COLO668 (cell line): ENCODE results near the gene CCDC170.
A peak's percentile ranks its signal among the peaks of the same experiment; 100 is the strongest.
"Not testable (repeated sequence)": the region's sequence is repeated elsewhere in the genome, so short reads cannot be mapped to it uniquely, and the experiment has no call there.

Source experiments
- DNase-seq: peaks from one replicate; lab custom pipeline; 2025; ENCODE audit not compliant: unreplicated experiment; lab: John Stamatoyannopoulos, UW

CCDC170 gene

GRCh38 chr6:151544884-151545283 is 51.1 kb downstream of the CCDC170 start:
- not testable (repeated sequence) for DNase-seq

DNA sequence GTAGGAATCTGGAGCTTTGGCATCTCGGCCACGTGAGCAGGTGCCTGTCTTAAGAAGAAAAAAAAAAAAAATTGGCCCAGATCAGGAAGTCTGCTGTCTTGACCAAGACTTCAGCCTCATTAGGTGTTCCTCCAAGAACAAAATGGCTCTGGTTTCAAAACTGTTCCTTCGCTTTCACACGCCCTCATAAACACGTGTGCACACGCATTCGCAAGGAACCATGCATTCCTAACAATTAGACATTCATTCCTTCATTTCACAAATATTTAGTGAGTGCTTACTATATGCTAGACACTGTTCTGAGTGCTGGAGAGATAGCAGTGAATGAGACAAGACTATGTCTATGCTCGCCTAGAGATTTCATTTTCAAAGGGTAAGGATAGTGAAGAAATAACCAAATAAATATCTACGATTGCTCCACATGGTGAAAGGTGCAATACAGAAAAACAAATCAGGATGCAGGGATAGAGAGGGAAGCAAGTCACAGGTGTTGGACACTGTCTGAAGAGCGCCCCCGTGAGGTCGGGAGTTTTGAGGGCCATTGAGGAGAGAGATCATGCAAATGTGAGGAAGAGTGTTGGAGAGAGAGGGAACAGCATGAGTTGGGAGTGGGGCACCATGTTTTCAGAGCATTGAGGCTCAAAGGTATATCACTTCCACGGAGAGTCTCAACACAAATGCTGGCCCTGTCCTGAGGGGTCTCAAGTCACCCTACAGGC is 53.3 kb downstream of the CCDC170 start:
- peak; percentile 1 for DNase-seq

GRCh38 chr6:151548201-151548600 is 54.4 kb downstream of the CCDC170 start:
- no peak for DNase-seq

GRCh38 chr6:151549790-151550189 is 56.0 kb downstream of the CCDC170 start:
- DNase-seq, result no peak

GRCh38 chr6:151550618-151551017 is 56.8 kb downstream of the CCDC170 start:
- no peak for DNase-seq

GRCh38 chr6:151551223-151551857 is 57.5 kb downstream of the CCDC170 start:
- no peak for DNase-seq

- no peak for DNase-seq
Observed at GRCh38 chr6:151553416-151554165, 59.8 kb downstream of the CCDC170 start.

GRCh38 chr6:151561238-151561637 is 67.4 kb downstream of the CCDC170 start:
- no peak for DNase-seq

- no peak for DNase-seq
Observed at GRCh38 chr6:151564654-151565053, 70.8 kb downstream of the CCDC170 start.

GRCh38 chr6:151565940-151566339 is 72.1 kb downstream of the CCDC170 start:
- no peak for DNase-seq

- no peak for DNase-seq
Observed at GRCh38 chr6:151566557-151566956, 72.7 kb downstream of the CCDC170 start.

DNA sequence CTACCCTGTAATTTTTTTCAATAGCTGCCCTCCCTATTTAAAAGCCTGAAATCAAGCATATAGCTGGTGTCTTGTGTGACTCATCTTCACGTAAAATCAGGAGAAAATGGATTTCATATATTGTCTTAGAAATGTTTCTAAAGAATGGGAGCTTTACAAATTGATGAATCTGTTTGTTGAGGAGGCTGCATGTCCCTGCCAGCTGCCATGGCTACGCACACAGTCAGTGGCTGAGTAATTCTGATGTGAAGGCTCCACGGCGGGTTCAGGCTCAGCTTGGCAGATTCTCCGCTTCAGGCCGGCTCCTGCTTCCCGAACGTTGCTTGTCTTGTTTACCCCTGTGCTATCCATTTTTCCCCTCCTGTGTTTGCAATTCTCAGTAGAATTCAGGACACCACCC is 82.8 kb downstream of the CCDC170 start:
- no peak for DNase-seq

- DNase-seq, result no peak
Observed at GRCh38 chr6:151577257-151577656, 83.4 kb downstream of the CCDC170 start.

DNA sequence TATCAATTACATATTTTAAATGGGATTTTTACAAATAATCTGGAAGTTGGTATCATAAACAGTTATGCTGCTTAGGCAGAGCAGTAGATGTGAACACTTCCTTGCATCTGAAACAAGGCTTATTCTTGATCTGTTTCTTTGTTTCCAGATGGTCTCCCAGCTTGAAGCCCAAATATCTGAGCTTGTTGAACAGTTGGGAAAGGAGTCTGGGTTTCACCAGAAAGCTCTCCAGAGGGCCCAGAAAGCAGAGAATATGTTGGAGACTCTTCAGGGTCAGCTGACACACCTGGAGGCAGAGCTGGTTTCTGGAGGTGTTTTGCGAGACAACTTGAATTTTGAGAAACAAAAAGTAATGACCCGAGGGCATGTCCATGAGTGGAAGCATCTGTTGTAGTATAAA is 91.9 kb downstream of the CCDC170 start:
- DNase-seq, result no peak

GRCh38 chr6:151589667-151590066 is 95.8 kb downstream of the CCDC170 start:
- no peak for DNase-seq

- DNase-seq, result no peak
Observed at GRCh38 chr6:151590742-151591141, 96.9 kb downstream of the CCDC170 start.

DNA sequence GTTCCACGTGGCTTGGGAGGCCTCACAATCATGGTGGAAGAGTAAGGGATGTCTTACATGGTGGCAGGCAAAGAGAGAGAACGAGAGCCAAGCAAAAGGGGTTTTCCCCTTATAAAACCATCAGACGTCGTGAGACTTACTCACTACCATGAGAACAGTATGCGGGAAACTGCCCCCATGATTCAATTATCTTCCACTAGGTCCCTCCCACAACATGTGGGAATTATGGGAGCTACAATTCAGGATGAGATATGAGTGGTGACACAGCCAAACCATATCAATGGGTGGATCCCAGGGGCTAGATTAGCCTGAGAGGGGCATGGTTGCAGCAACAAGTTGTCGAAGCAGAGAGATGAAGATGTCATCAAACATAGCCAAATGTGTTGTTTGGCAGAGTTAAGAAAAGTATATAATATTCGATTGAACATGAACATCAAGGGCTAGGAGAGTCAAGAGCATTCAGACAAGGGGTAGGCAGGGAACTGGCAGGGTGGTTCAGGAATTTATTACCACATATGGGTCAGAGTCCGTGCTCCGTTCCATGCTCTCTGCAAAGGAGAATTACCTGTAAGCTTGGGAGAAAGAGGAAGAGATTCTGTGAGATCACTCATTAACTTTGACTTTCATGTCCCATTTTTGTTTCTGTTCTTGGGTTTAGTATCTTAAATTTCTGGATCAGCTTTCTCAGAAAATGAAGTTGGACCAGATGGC is 98.8 kb downstream of the CCDC170 start:
- no peak for DNase-seq

DNA sequence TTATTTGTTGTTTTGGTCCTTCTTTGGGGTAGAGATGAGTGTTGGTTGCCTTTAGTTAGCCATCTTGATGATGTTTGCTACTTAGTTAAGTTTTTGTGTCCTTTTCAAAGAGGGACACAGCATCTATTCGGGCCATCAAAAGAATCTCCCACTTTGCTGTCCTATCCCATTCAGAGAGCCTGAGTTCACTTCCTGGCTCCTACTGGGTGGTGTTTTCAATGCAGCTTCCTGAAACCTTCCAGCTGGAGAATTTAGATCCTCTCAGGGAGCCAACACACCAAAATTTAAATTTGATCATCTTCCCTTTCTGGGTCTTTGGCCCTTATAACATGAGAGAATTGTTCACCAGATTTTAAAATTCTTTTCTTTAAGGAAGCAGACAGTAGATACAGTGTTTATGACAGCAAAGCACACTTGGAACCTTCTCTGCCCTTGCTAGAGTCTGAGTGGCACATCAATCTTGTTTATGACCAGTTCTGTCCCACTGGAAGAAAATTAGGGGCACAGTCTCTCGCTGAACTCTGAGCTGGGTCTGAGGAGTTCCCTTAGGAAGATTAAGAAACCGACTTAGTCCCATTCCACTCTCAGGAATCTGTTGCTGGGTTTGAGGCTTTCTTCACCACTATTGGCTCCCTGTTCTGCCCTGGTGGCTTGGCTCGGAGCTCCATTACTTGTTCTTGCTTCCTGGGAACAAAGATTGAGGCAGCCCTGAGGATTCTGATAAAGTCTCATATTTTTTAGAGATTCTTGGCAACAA is 115.5 kb downstream of the CCDC170 start:
- DNase-seq, result no peak

DNA sequence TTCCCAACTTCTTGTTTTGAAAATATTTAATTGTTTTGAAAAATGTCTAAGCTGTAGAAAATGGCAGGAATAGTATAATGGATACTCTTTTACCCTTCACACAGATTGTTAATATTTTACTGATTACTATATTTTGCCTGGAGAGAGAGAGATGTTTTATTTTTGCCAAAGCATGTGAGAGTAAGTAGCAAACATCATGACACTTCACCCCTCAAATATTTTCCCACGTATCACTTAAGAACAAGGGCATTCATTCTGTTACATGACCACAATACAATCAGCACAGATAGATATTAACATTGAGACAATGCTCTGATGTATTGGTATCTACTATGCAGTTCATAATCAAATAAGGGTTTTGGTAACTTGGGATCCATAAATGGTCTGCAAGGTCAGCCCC is 116.5 kb downstream of the CCDC170 start:
- no peak for DNase-seq

DNA sequence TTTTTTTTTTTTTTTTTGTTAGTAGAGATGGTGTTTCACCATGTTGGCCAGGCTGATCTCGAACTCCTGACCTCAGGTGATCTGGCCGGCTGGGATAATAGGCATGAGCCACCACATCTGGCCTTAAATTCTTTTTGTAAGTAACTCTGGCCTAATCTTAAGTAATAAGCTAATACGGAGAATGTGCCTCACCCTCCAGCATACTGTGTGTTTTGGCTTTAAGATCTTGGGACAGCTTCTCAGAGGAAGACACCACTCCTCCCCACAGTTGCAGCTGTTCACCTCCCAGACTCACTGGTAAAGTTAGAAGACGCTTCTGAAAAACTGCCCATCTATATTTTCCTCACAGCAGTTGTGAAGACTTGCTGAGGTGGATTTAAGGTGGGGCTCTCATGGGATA is 120.8 kb downstream of the CCDC170 start:
- DNase-seq, result no peak

GRCh38 chr6:151616091-151616513 is 122.3 kb downstream of the CCDC170 start:
- DNase-seq, result no peak
